Kidney epithelial cell (primary cell): ENCODE data around the gene FAM13B. TPM values are rescaled to one million over a fixed set of nuclear protein-coding genes. Genes with fewer than 3 reads are reported as not detected.

ENCODE experiments used
- DNase-seq: peaks from one replicate; pipeline ENCODE4 v3.0.0-alpha.2; 2010; ENCODE audit warnings: low read depth
- H3K27me3 ChIP-seq: 2 replicates; pipeline ENCODE4 v1.6.0; 2011; ENCODE audit warnings: low read length; ENCODE audit not compliant: control insufficient read depth, insufficient read depth
- H3K36me3 ChIP-seq: 2 replicates; pipeline ENCODE4 v1.5.1; 2011; ENCODE audit warnings: low read length; ENCODE audit not compliant: control insufficient read depth, insufficient read depth
- H3K4me3 ChIP-seq: 2 replicates; pipeline ENCODE4 v1.5.1; 2011; ENCODE audit warnings: low read depth, mild to moderate bottlenecking, control low read depth, low read length
- CTCF ChIP-seq: IDR thresholded peaks from 2 replicates; pipeline ENCODE4 v1.5.1; 2011; ENCODE audit warnings: mild to moderate bottlenecking, moderate library complexity, low read length, control low read depth, inconsistent platforms; ENCODE audit not compliant: insufficient read depth, poor library complexity, severe bottlenecking
- total RNA-seq: library from RNA; depleted of rRNA; stranded (reverse); fragments of >200 nt; gene quantifications from 2 replicates; pipeline ENCODE4 v1.2.3, GENCODE V29; 2015

The FAM13B gene
- total RNA-seq, 1 donor from 2014 or later, result 14.4 TPM

DNA sequence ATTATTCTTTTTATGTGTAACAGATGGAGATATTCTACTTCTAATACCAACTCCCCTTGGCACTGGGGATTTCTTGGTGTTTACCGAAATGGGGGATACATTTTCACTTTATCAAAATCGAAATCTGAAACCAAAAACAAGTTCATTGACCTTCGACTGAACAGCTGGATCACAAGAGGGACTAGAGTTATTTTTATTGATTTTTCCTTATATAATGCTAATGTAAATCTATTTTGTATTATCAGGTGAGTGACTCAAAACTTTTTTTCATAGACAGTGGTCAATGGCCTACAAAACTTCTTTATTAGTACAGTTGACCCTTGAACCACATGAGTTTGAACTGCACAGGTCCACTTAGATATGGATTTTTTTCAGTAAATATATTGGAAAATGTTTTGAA is 133.4 kb downstream of the FAM13B start:
- H3K4me3 ChIP-seq, result no peak overlapping the region
- TF ChIP-seq CTCF, result no peak
- no peak for DNase-seq
- no peaks in the 10 kb centered on the region for H3K36me3 ChIP-seq
- H3K27me3 ChIP-seq, result no peaks in the 10 kb centered on the region

- H3K36me3 ChIP-seq, result no peaks in the 10 kb centered on the region
- no peak for DNase-seq
- TF ChIP-seq CTCF, result no peak
These were observed 136.3 kb downstream of the FAM13B start for GRCh38 chr5:137896560-137896959.

GRCh38 chr5:137894586-137894985 is 138.3 kb downstream of the FAM13B start:
- Histone ChIP-seq H3K36me3 (no peaks in the 10 kb centered on the region), H3K4me3 (no peak overlapping the region), H3K27me3 (no peaks in the 10 kb centered on the region)
- DNase-seq, result no peak
- TF ChIP-seq CTCF, result no peak

More at GRCh38 chr5:137896560-137896959, 136.3 kb downstream of the FAM13B start:
- H3K27me3 ChIP-seq, result no peaks in the 10 kb centered on the region
- H3K4me3 ChIP-seq, result no peak overlapping the region

GRCh38 chr5:137891849-137892248 is 141.0 kb downstream of the FAM13B start:
- DNase-seq, result no peak
- H3K4me3 ChIP-seq, result no peak overlapping the region
- TF ChIP-seq CTCF, result no peak
- H3K36me3 ChIP-seq, result no peaks in the 10 kb centered on the region
- H3K27me3 ChIP-seq, result no peaks in the 10 kb centered on the region

DNA sequence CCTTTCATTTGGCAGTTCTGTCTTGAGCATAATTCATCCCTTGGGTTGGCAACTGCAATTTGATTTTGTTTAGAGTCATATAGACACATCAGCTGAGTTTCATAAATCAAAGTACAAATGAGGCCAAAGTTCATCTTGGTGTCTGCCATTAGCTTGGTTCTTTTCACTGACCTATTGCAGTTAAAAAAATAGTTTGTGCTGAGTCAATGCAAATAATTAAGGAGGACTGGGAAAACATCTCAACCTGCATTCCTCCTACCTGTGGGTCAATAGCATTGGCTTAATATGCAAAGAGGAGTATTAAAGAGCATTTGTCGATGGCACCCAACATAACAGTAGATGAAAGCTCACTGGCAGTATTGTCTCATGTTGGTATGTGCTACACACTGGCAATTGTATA is 142.0 kb downstream of the FAM13B start:
- DNase-seq, result no peak
- no peak for TF ChIP-seq CTCF
- Histone ChIP-seq H3K36me3 (no peaks in the 10 kb centered on the region), H3K4me3 (no peak overlapping the region), H3K27me3 (no peaks in the 10 kb centered on the region)
